HG03135 (cell line): ENCODE data around the gene ARAF.

Source experiments
- ATAC-seq: cut with Tn5 transposase; IDR thresholded peaks from one replicate; pipeline ENCODE4 v1.9.1; 2021; ENCODE audit warnings: mild to moderate bottlenecking, moderate library complexity; ENCODE audit not compliant: unreplicated experiment

Gene ARAF

DNA sequence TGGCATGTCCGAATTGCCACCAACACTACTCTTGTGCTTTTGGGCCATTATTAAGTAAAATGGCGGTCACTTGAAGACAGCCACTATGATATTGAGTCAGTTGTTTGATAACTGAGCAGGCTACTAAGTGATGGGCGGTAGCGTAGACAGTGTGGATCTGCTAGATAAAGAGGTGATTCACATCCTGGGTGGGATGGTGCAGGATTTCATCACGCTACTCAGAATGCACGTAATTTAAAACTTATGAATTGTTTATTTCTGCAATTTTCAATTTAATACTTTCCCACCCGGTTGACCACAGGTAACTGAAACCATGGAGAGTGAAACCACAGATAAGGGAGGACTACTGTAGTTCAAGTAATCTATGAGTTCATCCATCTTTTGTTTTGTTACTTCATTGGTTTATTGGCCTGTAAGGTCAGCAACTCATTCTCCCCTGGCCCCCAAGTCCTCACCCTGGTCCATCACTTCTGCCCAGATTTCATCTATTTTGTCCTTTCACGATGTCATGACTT is 2.9 kb downstream of the ARAF start:
- ATAC-seq = no peak

DNA sequence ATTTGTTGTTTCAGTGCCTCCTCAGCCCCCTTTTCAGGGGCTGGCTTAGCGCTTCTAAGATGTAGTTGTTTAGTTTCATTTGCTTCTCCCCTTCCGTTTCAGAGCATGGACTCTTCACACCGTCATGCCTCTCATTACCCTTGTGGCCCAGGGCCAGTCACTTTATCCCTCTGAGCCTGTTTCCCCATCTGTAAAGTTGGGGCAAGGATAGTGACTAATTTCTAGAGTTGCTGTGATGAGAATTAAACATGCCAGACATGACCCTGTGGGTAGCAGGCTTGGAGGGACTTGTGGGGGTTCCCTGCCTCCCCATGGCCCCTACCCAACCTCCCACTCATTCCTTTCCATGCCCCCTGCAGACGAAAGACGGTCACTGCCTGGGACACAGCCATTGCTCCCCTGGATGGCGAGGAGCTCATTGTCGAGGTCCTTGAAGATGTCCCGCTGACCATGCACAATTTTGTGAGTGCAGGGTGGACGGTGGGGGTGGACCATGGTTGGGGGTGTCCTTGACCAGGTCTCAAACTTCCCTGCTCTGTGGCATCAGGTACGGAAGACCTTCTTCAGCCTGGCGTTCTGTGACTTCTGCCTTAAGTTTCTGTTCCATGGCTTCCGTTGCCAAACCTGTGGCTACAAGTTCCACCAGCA is 3.6 kb downstream of the ARAF start:
- no peak for ATAC-seq

DNA sequence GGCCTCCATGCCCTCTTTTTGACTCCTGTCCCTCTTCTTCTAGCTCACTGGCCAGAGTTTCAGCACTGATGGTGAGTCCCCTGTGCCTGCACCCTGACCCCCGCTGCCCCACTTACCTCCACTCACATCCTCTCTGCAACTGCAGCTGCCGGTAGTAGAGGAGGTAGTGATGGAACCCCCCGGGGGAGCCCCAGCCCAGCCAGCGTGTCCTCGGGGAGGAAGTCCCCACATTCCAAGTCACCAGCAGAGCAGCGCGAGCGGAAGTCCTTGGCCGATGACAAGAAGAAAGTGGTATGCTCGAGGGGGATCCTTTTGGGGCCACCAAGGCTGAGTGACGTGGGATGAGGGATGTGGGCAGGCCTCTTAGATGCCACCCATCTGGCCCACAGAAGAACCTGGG is 5.8 kb downstream of the ARAF start:
- no peak for ATAC-seq

DNA sequence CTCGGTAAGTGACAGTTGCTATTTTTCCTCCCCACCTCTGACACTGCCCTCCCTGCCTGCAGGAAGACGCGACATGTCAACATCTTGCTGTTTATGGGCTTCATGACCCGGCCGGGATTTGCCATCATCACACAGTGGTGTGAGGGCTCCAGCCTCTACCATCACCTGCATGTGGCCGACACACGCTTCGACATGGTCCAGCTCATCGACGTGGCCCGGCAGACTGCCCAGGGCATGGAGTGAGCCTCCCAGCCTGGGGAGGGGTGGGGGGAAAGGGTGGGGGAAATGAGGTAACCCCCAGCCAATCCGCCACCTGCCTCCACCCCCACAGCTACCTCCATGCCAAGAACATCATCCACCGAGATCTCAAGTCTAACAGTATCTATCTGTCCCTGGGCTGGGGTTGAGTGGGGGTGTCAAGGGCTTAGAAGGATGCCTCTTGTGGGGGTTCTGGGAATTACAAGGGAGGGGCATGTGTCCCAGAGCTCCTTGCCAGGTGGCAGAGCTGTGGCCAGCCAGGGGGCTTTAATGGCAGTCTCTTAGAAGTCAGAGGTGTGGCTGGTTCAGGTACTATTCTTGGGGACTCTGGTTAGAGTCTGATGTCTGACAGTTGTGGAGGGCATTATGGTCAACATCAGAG is 7.8 kb downstream of the ARAF start:
- ATAC-seq = no peak

DNA sequence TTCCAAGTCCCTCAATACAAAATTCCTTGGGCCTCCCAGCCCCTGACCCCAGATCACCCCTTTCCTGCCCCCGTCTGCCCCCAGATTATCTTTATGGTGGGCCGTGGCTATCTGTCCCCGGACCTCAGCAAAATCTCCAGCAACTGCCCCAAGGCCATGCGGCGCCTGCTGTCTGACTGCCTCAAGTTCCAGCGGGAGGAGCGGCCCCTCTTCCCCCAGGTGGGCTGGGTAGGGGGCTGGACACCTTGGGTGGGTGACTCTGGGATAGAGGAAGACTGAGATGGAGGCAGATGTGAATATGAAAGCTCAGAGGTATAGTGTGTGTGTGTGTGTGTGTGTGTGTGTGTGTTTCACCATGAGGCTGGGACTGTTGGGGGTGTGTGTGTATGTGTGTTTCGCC is 9.8 kb downstream of the ARAF start:
- no peak for ATAC-seq

DNA sequence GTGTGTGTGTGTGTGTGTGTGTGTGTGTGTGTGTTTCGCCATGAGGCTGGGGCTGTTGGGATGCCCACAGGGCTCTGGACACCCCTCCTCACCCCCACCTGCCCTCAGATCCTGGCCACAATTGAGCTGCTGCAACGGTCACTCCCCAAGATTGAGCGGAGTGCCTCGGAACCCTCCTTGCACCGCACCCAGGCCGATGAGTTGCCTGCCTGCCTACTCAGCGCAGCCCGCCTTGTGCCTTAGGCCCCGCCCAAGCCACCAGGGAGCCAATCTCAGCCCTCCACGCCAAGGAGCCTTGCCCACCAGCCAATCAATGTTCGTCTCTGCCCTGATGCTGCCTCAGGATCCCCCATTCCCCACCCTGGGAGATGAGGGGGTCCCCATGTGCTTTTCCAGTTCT is 10.2 kb downstream of the ARAF start:
- no peak for ATAC-seq

DNA sequence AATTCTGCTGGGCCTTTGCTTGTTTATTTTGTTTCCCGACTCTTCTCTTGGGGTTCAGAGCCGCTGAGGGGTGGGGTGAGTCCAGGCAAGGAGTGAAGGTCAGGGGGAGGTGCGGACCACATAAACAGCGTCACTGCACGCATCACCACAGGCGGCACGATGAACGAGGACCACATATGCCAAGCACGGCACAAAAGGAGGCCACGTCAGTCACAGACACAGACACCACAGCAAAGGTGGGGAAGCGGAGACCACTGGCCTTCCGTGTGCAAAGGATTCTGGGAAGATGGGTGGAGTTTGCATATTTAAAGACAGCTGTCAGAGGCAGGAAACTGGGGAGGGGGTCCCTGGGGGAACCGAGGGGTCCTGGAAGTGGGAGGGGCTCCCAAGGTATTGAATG is 10.9 kb downstream of the ARAF start:
- no peak for ATAC-seq

DNA sequence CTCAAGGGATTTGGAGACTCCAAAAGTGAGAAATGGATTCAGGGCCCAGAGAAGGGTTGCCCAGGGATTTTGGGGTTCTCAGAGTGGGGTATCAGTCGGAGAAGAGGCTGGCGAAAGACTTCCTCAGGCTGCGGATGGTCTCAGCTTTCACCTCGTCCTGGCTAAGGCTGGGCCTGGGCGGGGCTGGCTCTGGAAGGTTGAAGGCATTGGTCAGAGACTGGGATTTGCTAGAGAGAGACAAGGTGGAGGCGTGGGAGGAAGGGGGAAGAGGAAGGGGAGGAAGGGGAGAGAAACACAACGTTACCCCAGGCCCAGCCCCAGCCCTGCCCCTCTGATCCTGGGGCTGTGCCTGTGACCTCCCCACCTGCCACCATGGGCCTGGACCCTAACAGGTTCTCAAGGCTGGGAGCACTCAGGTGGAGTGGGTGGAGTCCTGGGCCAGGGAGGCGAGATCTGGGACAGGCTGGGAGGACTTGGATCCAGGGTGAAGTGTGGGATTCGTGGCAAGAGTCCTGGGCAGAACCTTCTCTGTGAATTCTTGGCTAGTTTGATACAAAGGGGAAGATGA is 11.9 kb downstream of the ARAF start:
- no peak for ATAC-seq

DNA sequence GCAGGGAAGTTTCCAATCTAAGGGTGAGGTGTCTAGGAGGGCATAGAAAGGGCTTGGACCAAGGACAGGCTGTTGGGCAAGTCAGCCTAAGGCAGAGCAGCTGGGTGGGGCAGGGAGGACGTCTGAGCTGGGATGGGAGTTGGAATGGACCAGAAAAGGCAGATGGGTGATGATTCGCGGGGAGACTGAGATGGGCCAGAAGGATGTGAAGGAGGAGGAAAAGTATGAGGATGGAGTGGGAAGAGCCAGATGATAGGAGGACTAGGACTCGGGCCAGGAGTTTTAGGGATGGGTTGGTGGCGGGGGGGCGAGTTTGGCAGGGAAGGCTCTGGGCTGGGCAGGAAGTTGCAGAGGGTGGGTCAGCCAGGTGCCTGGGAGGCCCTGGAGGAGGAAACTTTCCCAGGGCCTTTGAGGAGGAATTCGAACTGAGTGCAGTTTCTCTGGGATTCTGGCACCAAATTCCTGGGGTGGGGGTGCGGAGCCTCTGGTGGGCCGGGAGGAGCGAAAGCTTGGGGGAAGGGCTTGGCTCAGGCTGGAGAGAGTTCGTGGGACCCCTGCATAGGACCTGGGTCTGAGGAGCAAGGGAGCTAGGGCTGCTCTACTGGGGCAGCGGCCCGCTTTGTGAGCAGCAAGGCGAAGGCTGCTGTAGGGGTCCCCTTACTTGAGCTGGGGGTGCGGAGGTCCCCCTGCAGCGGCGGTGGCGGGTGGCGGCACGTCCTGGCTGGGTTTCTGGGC is 12.5 kb downstream of the ARAF start:
- ATAC-seq = no peak

DNA sequence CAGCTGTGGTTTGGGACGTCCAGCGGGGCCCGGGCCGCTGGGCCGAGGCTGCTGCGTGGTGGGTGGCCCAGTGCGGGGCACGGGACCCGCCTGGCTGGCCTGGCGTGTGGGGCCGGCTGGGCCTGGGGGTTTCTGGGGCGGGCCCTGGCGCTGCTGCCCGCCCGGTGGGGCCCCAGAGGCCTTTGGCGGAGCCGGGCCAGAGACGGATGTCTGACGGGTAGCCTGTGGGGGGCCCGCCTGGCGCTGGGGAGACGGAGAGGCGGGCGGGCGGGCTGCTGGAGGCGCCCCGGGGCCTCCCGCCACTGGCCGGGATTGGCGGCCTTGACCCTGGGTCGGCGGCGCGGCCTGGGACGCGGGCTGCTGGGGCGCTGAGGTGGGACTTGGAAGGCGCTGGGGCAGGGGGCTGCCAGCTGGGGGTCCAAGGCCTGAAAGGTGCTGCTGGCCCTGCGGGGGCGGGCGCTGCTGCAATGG is 13.1 kb downstream of the ARAF start:
- no peak for ATAC-seq

DNA sequence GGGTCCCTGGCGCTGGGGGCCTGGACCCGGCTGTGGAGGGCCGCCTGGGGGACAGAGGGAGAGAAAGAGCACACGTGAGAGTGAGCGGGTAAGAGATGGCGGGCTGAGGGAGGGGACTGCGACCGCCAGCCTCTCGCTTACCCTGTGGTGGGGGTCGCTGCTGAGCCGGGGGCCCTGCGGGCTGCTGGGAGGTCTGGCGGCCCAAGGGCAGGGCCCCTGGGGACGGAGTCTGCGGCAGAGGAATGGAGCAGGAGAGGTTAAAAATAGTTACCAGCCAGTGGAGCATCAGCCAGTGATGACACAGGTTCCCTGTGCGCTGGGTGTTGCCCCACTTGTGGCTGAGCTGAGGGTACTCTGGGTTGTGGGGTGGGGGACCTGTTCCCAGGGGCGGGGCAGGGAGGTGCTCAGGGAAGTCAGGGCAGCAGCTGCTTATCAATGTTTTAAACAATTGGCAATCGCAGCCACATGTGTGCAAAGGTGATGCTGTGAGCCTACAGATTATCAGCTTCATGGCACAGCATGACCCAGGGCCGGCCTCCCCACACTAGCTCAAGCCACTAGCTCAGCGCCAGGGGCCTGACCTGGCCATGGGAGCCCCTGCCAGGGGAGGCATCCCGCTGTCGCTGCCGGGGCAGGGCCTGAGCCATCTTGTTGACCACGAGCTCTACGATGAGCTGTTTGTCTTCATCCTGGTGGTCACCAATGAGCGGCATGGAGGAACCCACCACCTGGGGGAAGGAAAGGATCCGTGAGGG is 13.7 kb downstream of the ARAF start:
- ATAC-seq = no peak

DNA sequence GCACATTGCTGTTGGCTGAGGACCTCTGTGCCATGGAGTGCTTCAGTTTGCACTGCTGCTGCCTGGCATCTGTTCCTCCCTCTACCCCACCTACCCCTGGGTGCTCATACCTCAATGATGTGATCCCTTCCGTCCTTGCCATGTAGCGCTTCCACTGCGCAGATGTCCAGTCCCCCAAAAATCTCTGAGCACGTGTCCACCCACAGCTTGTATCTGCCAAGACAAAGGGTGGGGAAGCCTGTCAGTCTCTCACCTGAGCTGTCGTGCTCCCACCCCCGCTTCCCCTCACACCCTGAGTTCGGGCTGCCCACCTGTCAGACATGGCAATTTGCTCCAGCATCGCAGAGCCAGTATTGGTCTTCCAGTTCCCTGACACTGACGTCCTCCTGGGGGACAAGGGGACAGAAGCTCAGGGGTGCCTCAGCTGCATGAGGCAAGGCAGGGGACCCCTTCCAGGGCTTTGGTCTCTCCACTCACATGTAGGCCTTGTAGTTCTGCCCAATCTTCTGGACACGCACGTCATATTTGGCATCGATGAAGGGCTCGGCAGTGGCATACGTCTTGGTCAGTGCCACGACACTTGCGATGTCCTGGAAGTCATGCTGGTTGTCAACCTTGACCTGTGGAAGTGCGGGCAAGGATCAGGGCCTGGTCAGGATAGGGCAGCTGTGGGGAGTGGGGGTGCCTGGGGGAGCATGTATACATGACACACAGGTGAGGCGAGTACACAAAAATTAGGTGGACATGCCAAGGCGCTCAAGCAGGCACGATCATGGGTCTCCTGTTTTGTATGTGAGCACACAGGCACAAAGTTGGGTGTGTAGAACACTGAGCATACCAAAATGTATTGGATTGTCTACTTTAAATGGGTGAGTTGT is 15.3 kb downstream of the ARAF start:
- ATAC-seq = no peak

DNA sequence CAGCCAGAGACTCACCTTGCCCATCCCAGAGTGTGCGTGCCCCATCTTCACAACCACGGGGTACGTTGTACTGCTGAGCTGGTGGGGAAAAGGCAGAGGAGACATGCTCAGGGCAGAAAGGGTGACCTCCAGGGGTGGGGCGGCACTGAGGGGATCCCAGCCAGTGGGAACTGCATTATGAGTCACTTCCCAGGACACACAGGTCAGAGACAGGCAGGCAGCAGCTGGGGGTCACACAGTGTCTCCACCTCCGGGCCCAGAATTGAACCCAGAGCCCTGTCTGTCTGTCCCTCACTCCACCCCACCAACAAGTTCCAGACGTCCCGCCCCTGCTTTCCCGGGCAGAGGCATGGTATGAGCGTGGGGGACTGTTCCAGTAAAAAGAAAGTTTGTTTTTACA is 16.4 kb downstream of the ARAF start:
- no peak for ATAC-seq

DNA sequence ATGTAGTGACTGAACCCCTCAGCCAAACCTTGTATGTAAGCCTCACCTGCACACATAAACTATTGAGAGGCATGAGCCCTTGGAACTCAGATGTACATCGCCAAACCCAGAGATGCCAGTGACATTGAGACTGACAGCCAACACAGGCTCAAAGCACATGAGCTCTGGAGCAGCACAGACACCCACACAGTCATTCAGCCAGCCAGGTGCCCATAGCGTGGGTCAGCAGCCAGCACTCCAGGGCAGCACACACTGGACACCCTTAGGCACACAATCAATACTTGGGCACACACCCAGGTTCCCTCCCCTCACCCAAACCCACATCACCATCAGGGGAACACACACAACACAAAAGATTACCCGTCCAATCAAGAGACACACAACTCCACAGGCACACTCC is 16.9 kb downstream of the ARAF start:
- no peak for ATAC-seq

DNA sequence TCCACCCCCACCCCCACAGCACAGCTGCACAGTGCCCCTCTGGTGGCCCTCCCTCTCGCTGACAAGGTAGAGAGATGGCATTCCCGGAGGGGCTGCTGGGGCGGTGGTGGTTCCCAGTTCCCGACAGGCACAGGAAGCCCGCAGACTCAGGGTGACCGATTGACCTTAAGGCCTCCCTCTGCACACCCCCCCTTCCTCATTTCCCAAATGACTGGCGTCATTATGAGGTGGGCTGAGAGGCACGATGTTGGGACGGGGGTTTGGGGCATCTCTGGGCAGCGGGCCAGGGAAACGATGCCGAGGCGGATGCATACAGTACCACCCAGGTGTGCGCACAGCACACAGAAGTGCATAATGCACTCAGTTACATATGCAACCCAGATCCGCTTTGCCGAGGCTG is 17.7 kb downstream of the ARAF start:
- no peak for ATAC-seq

DNA sequence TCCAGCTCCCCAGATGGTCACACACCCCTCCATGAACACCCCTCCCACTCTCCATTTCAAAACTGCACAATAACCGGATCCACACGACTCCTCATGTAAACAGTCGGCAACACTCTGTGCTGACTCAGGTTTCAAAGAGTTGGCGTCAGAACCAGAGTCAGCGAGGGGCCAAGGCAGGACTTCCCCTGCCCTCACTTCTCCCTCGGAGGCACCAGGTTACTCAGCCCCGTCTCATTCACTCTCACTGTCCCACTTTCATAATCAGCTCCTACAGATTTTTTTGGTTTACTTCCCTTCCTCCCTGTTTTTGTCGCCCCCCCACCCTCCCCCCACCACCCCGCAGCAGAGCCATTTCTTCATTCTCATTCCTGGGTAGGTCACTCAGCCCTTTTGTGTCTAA is 18.5 kb downstream of the ARAF start:
- ATAC-seq = no peak

DNA sequence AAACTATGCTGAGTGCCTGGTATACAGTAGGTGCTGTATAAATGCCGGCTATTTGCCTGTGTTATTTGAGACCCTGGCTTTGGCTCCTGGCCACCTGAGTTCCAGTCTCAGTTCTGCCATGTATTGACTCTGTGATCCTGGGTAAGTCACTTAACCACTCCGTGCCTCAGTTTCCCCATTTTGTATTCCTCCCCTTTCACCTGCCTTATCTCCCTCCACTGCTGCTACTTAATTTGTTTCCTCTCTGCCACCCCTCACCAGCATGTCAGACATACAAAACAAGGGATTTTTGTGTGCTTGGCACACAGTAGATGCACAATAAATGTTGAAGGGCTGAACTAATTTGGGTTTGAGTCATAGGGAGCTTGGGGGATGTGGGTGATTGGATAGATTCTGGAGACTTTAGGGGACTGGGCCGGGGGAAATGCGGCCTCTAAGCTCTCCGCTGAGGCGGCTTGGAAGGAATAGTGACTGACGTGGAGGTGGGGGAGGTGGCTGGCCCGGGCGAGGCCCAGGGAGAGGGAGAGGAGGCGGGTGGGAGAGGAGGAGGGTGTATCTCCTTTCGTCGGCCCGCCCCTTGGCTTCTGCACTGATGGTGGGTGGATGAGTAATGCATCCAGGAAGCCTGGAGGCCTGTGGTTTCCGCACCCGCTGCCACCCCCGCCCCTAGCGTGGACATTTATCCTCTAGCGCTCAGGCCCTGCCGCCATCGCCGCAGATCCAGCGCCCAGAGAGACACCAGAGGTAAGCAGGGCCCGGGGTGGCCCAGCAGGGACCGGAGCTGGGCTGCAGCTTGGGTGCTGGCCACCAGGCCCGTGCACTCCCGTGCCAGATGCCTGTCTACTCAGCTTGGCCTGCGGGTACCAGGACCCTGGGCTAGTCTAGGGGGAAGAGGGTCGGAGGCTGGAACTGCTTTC is 21.0 kb downstream of the ARAF start, which contains the start of gene TIMP1:
TIMP1 (plus strand) TSS at position 706 of the 917 bp plus-strand sequence. CDS start 980 bp downstream, outside the sequence.
- peak; percentile 91 for ATAC-seq

DNA sequence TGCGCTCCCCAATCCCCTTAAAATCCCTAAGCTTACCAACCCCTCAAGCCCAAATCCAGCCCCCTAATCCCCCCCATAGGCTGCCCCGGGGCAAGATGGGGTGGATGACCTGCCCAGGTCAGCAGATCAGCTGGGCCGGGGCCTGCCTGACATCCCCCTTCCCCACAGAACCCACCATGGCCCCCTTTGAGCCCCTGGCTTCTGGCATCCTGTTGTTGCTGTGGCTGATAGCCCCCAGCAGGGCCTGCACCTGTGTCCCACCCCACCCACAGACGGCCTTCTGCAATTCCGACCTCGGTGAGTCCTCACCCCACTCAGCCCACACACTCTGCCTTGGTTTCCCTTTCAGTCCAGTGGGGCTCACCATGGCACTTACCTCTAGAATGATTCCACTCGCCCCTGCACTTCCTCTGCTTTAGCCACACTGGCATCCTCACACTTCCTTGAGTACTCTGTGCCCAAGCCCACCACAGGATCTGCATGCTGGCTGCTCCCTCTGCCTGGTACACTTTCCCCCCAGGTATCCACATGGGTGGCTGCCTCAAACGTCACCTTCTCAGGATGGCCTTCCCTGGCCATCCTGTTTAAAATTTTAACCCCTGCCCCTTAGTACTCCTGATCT is 22.3 kb downstream of the ARAF start:
- ATAC-seq = no peak
